HEK293 (cell line): ENCODE data around the gene DNMT3A.

ENCODE experiments used
- CTCF ChIA-PET: fragments of 350-600 bp; formaldehyde crosslinking; extraction: SDS; loops from one replicate; lab custom pipeline; 2021; ENCODE audit warnings: antibody characterized with exemption; lab: Yijun Ruan, JAX
- POLR2A ChIA-PET: fragments of 300-600 bp; formaldehyde crosslinking; extraction: SDS; loops from one replicate; lab custom pipeline; 2020; ENCODE audit warnings: antibody characterized with exemption, inconsistent platforms; lab: Yijun Ruan, JAX
- H3K27ac ChIP-seq: fragments of 200-500 bp; sonication (Bioruptor generic); 2 replicates; pipeline ENCODE4 v1.5.1; 2014; ENCODE audit warnings: low read depth, low read length, control low read depth, inconsistent platforms; ENCODE audit errors: extremely low read depth
- H3K36me3 ChIP-seq, 2 experiments: fragments of 200-500 bp in 1 of 2; sonication (Bioruptor generic) in 1 of 2; 1 replicate in 1 of 2; 2 replicates in 1 of 2; pipeline ENCODE4 v1.5.1; 2014 to 2017; ENCODE audit warnings: inconsistent platforms in 2 of 2, low read length in 2 of 2; ENCODE audit not compliant: control insufficient read depth in 2 of 2, insufficient read depth in 1 of 2
- H3K4me1 ChIP-seq: fragments of 200-500 bp; sonication (Bioruptor generic); 2 replicates; pipeline ENCODE4 v1.5.1; 2014; ENCODE audit warnings: mild to moderate bottlenecking, low read length, inconsistent platforms; ENCODE audit not compliant: control insufficient read depth, insufficient read depth
- H3K4me3 ChIP-seq: 2 replicates; pipeline ENCODE4 v1.5.1; 2011; ENCODE audit warnings: low read depth, mild to moderate bottlenecking, control low read depth, low read length, moderate library complexity
- H3K9me3 ChIP-seq: fragments of 200-500 bp; sonication (Bioruptor generic); 2 replicates; pipeline ENCODE4 v1.5.1; 2014; ENCODE audit warnings: low read depth, low read length, inconsistent platforms; ENCODE audit not compliant: control insufficient read depth, insufficient read depth
- GLIS2 ChIP-seq: fragments of 450-650 bp; formaldehyde crosslinking; IDR thresholded peaks from 2 replicates; pipeline ENCODE4 v1.5.1; 2016; ENCODE audit warnings: missing biosample characterization, missing genetic modification characterization
- IKZF3 ChIP-seq: fragments of 450-650 bp; IDR thresholded peaks from 2 replicates; pipeline ENCODE4 v1.5.0; 2018; ENCODE audit warnings: missing biosample characterization, mild to moderate bottlenecking, missing genetic modification characterization, moderate library complexity
- KLF9 ChIP-seq: fragments of 450-650 bp; formaldehyde crosslinking; IDR thresholded peaks from 2 replicates; pipeline ENCODE4 v1.5.1; 2016; ENCODE audit warnings: missing biosample characterization, missing genetic modification characterization, low read depth
- MYNN ChIP-seq: fragments of 450-650 bp; formaldehyde crosslinking; IDR thresholded peaks from 2 replicates; pipeline ENCODE4 v1.5.1; 2016; ENCODE audit warnings: missing biosample characterization, missing genetic modification characterization, borderline replicate concordance
- OVOL3 ChIP-seq: fragments of 450-650 bp; formaldehyde crosslinking; IDR thresholded peaks from 2 replicates; pipeline ENCODE4 v1.5.1; 2016; ENCODE audit warnings: missing biosample characterization, missing genetic modification characterization
- SETDB1 ChIP-seq: IDR thresholded peaks from one replicate; pipeline ENCODE4 v1.6.1; 2017; ENCODE audit warnings: mild to moderate bottlenecking, low read length, moderate library complexity, mixed read lengths; ENCODE audit not compliant: insufficient read length
- ZBTB8A ChIP-seq: fragments of 450-650 bp; formaldehyde crosslinking; IDR thresholded peaks from 2 replicates; pipeline ENCODE4 v1.5.1; 2016; ENCODE audit warnings: missing biosample characterization, missing genetic modification characterization
- ZFHX2 ChIP-seq: fragments of 450-650 bp; formaldehyde crosslinking; conservative IDR thresholded peaks from 2 replicates; pipeline ENCODE4 v1.5.1; 2016; ENCODE audit warnings: missing biosample characterization, missing genetic modification characterization
- ZNF146 ChIP-seq: fragments of 450-650 bp; formaldehyde crosslinking; IDR thresholded peaks from 2 replicates; pipeline ENCODE4 v1.5.1; 2016; ENCODE audit warnings: missing biosample characterization, missing genetic modification characterization
- ZNF19 ChIP-seq: fragments of 450-650 bp; formaldehyde crosslinking; IDR thresholded peaks from 2 replicates; pipeline ENCODE4; 2016; ENCODE audit warnings: missing biosample characterization, missing genetic modification characterization, low read depth
- ZNF214 ChIP-seq: fragments of 450-650 bp; formaldehyde crosslinking; IDR thresholded peaks from 2 replicates; pipeline ENCODE4 v1.5.1; 2017; ENCODE audit warnings: missing biosample characterization, mild to moderate bottlenecking, missing genetic modification characterization, borderline replicate concordance
- ZNF223 ChIP-seq: fragments of 450-650 bp; formaldehyde crosslinking; IDR thresholded peaks from 2 replicates; pipeline ENCODE4 v1.5.1; 2016; ENCODE audit warnings: missing biosample characterization, missing genetic modification characterization
- ZNF366 ChIP-seq: fragments of 450-650 bp; formaldehyde crosslinking; conservative IDR thresholded peaks from 2 replicates; pipeline ENCODE4 v1.5.1; 2016; ENCODE audit warnings: missing biosample characterization, missing genetic modification characterization
- ZNF48 ChIP-seq: fragments of 450-650 bp; formaldehyde crosslinking; IDR thresholded peaks from 2 replicates; pipeline ENCODE4 v1.5.1; 2016; ENCODE audit warnings: missing biosample characterization, missing genetic modification characterization
- ZNF549 ChIP-seq: fragments of 450-650 bp; IDR thresholded peaks from 2 replicates; pipeline ENCODE4 v1.5.1; 2018; ENCODE audit warnings: missing biosample characterization, missing genetic modification characterization, mild to moderate bottlenecking, inconsistent platforms, moderate library complexity
- ZNF558 ChIP-seq: fragments of 450-650 bp; formaldehyde crosslinking; IDR thresholded peaks from 2 replicates; pipeline ENCODE4 v1.5.1; 2016; ENCODE audit warnings: missing biosample characterization, missing genetic modification characterization
- ZNF610 ChIP-seq: fragments of 450-650 bp; formaldehyde crosslinking; IDR thresholded peaks from 2 replicates; pipeline ENCODE4 v1.5.1; 2016; ENCODE audit warnings: missing biosample characterization, missing genetic modification characterization, borderline replicate concordance
- ZNF629 ChIP-seq: fragments of 450-650 bp; formaldehyde crosslinking; IDR thresholded peaks from 2 replicates; pipeline ENCODE4 v1.5.1; 2017; ENCODE audit warnings: missing biosample characterization, missing genetic modification characterization
- ZNF701 ChIP-seq: fragments of 450-650 bp; formaldehyde crosslinking; IDR thresholded peaks from 2 replicates; pipeline ENCODE4 v1.5.1; 2016; ENCODE audit warnings: missing biosample characterization, missing genetic modification characterization
- TF ChIP-seq, protein P1 (sequence below): fragments of 450-650 bp; formaldehyde crosslinking; conservative IDR thresholded peaks from 2 replicates; pipeline ENCODE4 v1.5.1; 2016; ENCODE audit warnings: low read depth, missing biosample characterization, missing genetic modification characterization
- TF ChIP-seq, protein P2 (sequence below): fragments of 450-650 bp; formaldehyde crosslinking; IDR thresholded peaks from 2 replicates; pipeline ENCODE4 v1.5.1; 2016; ENCODE audit warnings: missing biosample characterization, missing genetic modification characterization
- TF ChIP-seq, protein P3 (sequence below): fragments of 450-650 bp; formaldehyde crosslinking; optimal IDR thresholded peaks from 2 replicates; pipeline ENCODE3; 2016; ENCODE audit warnings: missing biosample characterization, mild to moderate bottlenecking, missing genetic modification characterization
- TF ChIP-seq, protein P4 (sequence below): fragments of 450-650 bp; formaldehyde crosslinking; IDR thresholded peaks from 2 replicates; pipeline ENCODE4 v1.5.1; 2016; ENCODE audit warnings: missing biosample characterization, missing genetic modification characterization, borderline replicate concordance

Gene DNMT3A

DNA sequence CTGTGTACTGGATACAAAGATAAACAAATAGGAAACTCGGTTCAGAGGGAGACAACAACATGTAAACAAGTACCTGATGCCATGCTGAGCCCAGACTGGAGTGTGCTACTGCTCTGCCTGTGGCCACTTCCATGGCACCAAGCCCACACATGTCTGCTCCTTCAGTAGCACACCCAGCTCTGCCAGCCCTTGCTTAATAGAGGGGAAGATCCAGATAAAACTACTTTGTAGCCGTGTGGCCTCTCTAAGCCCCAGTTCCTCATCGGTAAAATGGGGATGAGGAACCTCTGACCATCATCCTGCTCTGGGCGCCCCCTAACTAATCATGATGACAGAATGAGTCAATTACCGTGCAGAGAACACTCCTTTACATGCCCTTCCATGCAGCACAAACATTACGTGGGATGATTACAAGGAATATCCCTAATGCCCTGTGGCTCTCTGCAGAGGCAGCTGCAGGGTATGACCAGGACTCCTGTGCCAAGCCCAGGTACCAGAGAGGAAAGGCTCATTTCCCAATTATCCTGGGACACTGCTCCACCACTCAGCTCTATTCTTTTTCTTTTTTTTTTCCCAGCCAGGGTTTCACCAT lies 34.9 kb downstream of the DNMT3A start:
- Histone ChIP-seq H3K36me3 (peaks cover 0 to 54% of the 10 kb centered on the region in 2 experiments; a peak in 2 of 3 replicates), H3K9me3 (no peaks in the 10 kb centered on the region), H3K27ac (no peak overlapping the region), H3K4me3 (no peak overlapping the region), H3K4me1 (peaks cover 3% of the 10 kb centered on the region; the same call in 1 of the 2 replicates)
- ChIA-PET CTCF (no interaction called here), POLR2A (no interaction called here)
- TF ChIP-seq MYNN (tag by site-specific recombination) (no peak), ZNF223 (tag by site-specific recombination) (no peak), ZNF146 (tag by site-specific recombination) (no peak), ZNF558 (tag by site-specific recombination) (no peak), ZNF214 (tag by site-specific recombination) (no peak), ZFHX2 (tag by site-specific recombination) (no peak), ZNF701 (tag by site-specific recombination) (no peak), SETDB1 (no peak), ZNF19 (tag by site-specific recombination) (no peak), ZBTB8A (tag by site-specific recombination) (no peak), ZNF366 (no peak), ZNF48 (tag by site-specific recombination) (no peak), GLIS2 (no peak), IKZF3 (tag by site-specific recombination) (no peak)
- TF ChIP-seq, protein P1, sequence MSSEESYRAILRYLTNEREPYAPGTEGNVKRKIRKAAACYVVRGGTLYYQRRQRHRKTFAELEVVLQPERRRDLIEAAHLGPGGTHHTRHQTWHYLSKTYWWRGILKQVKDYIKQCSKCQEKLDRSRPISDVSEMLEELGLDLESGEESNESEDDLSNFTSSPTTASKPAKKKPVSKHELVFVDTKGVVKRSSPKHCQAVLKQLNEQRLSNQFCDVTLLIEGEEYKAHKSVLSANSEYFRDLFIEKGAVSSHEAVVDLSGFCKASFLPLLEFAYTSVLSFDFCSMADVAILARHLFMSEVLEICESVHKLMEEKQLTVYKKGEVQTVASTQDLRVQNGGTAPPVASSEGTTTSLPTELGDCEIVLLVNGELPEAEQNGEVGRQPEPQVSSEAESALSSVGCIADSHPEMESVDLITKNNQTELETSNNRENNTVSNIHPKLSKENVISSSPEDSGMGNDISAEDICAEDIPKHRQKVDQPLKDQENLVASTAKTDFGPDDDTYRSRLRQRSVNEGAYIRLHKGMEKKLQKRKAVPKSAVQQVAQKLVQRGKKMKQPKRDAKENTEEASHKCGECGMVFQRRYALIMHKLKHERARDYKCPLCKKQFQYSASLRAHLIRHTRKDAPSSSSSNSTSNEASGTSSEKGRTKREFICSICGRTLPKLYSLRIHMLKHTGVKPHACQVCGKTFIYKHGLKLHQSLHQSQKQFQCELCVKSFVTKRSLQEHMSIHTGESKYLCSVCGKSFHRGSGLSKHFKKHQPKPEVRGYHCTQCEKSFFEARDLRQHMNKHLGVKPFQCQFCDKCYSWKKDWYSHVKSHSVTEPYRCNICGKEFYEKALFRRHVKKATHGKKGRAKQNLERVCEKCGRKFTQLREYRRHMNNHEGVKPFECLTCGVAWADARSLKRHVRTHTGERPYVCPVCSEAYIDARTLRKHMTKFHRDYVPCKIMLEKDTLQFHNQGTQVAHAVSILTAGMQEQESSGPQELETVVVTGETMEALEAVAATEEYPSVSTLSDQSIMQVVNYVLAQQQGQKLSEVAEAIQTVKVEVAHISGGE (tag by site-specific recombination): no peak
- TF ChIP-seq, protein P2, sequence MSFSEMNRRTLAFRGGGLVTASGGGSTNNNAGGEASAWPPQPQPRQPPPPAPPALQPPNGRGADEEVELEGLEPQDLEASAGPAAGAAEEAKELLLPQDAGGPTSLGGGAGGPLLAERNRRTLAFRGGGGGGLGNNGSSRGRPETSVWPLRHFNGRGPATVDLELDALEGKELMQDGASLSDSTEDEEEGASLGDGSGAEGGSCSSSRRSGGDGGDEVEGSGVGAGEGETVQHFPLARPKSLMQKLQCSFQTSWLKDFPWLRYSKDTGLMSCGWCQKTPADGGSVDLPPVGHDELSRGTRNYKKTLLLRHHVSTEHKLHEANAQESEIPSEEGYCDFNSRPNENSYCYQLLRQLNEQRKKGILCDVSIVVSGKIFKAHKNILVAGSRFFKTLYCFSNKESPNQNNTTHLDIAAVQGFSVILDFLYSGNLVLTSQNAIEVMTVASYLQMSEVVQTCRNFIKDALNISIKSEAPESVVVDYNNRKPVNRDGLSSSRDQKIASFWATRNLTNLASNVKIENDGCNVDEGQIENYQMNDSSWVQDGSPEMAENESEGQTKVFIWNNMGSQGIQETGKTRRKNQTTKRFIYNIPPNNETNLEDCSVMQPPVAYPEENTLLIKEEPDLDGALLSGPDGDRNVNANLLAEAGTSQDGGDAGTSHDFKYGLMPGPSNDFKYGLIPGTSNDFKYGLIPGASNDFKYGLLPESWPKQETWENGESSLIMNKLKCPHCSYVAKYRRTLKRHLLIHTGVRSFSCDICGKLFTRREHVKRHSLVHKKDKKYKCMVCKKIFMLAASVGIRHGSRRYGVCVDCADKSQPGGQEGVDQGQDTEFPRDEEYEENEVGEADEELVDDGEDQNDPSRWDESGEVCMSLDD (tag by site-specific recombination): no peak

DNA sequence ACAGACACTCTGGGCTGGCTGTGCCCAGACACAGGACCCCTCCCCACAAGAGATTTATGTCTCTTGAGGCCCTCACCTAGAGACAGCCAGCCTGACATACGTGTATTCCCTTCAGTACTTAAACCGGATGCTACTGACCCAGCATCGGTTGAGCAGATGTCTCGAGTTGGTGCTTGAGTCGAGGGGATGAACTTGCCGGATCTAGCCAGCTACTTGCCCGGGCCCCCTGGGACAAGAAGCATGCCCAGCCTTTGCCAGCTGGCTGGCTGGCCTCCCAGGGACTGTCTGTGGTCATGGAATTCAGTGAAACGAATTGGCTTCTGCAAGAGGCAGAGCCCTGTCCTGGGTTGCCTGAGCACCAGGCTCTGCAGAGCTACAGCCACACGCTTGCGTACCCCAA lies 36.0 kb downstream of the DNMT3A start:
- H3K27ac ChIP-seq: no peak overlapping the region
- peaks cover 3% of the 10 kb centered on the region; the same call in 1 of the 2 replicates for H3K4me1 ChIP-seq
- CTCF ChIA-PET: no interaction called here
- TF ChIP-seq OVOL3 (no peak), ZNF610 (tag by site-specific recombination) (no peak), KLF9 (tag by site-specific recombination) (no peak), ZNF549 (tag by site-specific recombination) (no peak), ZBTB8A (tag by site-specific recombination) (no peak), ZNF629 (tag by site-specific recombination) (no peak)
- TF ChIP-seq, protein P3, sequence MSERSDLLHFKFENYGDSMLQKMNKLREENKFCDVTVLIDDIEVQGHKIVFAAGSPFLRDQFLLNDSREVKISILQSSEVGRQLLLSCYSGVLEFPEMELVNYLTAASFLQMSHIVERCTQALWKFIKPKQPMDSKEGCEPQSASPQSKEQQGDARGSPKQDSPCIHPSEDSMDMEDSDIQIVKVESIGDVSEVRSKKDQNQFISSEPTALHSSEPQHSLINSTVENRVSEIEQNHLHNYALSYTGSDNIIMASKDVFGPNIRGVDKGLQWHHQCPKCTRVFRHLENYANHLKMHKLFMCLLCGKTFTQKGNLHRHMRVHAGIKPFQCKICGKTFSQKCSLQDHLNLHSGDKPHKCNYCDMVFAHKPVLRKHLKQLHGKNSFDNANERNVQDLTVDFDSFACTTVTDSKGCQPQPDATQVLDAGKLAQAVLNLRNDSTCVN (tag by site-specific recombination): no peak
- TF ChIP-seq, protein P4, sequence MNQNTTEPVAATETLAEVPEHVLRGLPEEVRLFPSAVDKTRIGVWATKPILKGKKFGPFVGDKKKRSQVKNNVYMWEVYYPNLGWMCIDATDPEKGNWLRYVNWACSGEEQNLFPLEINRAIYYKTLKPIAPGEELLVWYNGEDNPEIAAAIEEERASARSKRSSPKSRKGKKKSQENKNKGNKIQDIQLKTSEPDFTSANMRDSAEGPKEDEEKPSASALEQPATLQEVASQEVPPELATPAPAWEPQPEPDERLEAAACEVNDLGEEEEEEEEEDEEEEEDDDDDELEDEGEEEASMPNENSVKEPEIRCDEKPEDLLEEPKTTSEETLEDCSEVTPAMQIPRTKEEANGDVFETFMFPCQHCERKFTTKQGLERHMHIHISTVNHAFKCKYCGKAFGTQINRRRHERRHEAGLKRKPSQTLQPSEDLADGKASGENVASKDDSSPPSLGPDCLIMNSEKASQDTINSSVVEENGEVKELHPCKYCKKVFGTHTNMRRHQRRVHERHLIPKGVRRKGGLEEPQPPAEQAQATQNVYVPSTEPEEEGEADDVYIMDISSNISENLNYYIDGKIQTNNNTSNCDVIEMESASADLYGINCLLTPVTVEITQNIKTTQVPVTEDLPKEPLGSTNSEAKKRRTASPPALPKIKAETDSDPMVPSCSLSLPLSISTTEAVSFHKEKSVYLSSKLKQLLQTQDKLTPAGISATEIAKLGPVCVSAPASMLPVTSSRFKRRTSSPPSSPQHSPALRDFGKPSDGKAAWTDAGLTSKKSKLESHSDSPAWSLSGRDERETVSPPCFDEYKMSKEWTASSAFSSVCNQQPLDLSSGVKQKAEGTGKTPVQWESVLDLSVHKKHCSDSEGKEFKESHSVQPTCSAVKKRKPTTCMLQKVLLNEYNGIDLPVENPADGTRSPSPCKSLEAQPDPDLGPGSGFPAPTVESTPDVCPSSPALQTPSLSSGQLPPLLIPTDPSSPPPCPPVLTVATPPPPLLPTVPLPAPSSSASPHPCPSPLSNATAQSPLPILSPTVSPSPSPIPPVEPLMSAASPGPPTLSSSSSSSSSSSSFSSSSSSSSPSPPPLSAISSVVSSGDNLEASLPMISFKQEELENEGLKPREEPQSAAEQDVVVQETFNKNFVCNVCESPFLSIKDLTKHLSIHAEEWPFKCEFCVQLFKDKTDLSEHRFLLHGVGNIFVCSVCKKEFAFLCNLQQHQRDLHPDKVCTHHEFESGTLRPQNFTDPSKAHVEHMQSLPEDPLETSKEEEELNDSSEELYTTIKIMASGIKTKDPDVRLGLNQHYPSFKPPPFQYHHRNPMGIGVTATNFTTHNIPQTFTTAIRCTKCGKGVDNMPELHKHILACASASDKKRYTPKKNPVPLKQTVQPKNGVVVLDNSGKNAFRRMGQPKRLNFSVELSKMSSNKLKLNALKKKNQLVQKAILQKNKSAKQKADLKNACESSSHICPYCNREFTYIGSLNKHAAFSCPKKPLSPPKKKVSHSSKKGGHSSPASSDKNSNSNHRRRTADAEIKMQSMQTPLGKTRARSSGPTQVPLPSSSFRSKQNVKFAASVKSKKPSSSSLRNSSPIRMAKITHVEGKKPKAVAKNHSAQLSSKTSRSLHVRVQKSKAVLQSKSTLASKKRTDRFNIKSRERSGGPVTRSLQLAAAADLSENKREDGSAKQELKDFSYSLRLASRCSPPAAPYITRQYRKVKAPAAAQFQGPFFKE (tag by site-specific recombination): no peak

More for the DNA sequence above, 36.0 kb downstream of the DNMT3A start:
- peaks cover 0 to 53% of the 10 kb centered on the region in 2 experiments; a peak in 2 of 3 replicates for H3K36me3 ChIP-seq
- no peaks in the 10 kb centered on the region for H3K9me3 ChIP-seq
- H3K4me3 ChIP-seq: no peak overlapping the region
- POLR2A ChIA-PET: no interaction called here
